ENCODE results near the gene ONECUT2.

The ONECUT2 gene

GRCh38 chr18:57529151-57529550 lies 94.0 kb downstream of the ONECUT2 start:
- DNase-seq (ENCODE audit: low spot score): no peak

GRCh38 chr18:57533006-57533867 lies 98.1 kb downstream of the ONECUT2 start:
- DNase-seq (ENCODE audit: low spot score): peak; percentile 13

- DNase-seq (ENCODE audit: low spot score): no peak
Measured at GRCh38 chr18:57533868-57534510, 98.8 kb downstream of the ONECUT2 start.

GRCh38 chr18:57534511-57534909 lies 99.3 kb downstream of the ONECUT2 start:
- DNase-seq (ENCODE audit: low spot score): no peak

- DNase-seq (ENCODE audit: low spot score): no peak
Measured at GRCh38 chr18:57538614-57539013, 103.4 kb downstream of the ONECUT2 start.

- no peak for DNase-seq (ENCODE audit: low spot score)
Measured at GRCh38 chr18:57539702-57540101, 104.5 kb downstream of the ONECUT2 start.
